Spleen (tissue), 11 donors: ENCODE results near the gene NFYC. TPM values are rescaled to one million over a fixed set of nuclear protein-coding genes. Genes with fewer than 3 reads are reported as not detected.
A peak's percentile ranks its signal among the peaks of the same experiment; 100 is the strongest.

Source experiments
- DNase-seq: peaks from one replicate; pipeline ENCODE4 v3.0.0-alpha.2; 2020
- H3K27ac ChIP-seq, 8 donors: fragments of 200-600 bp; sonication (generic) in 7 of 8; 1 replicate in 4 of 8; 2 replicates in 4 of 8; pipeline versions ENCODE4 v1.5.0 to v1.8.0; 2016 to 2021; ENCODE audit warnings: inconsistent platforms in 4 of 8, mild to moderate bottlenecking in 4 of 8, moderate library complexity in 1 of 8
- H3K27me3 ChIP-seq, 7 donors: fragments of 200-600 bp; sonication (generic) in 6 of 7; replicated peaks in 1 of 7; 1 replicate in 4 of 7; 2 replicates in 3 of 7; pipeline versions ENCODE4 v1.5.0 to v1.8.0; 2016 to 2021; ENCODE audit warnings: inconsistent platforms in 3 of 7, mild to moderate bottlenecking in 1 of 7
- H3K36me3 ChIP-seq, 6 donors: fragments of 200-600 bp; sonication (generic) in 5 of 6; 1 replicate in 4 of 6; 2 replicates in 2 of 6; pipeline versions ENCODE4 v1.5.0 to v1.8.0; 2016 to 2021; ENCODE audit warnings: inconsistent platforms in 2 of 6
- H3K4me1 ChIP-seq, 6 donors: fragments of 200-600 bp; sonication (generic) in 5 of 6; 1 replicate in 3 of 6; 2 replicates in 3 of 6; pipeline versions ENCODE4 v1.5.0 to v1.8.0; 2016 to 2021; ENCODE audit warnings: inconsistent platforms in 3 of 6
- H3K4me3 ChIP-seq, 8 donors: fragments of 200-600 bp; sonication (generic) in 7 of 8; 1 replicate in 4 of 8; 2 replicates in 4 of 8; pipeline versions ENCODE4 v1.5.0 to v1.8.0; 2016 to 2021; ENCODE audit warnings: inconsistent platforms in 4 of 8, mild to moderate bottlenecking in 4 of 8, moderate library complexity in 2 of 8
- H3K9me3 ChIP-seq, 8 donors: fragments of 200-600 bp; sonication (generic) in 7 of 8; 1 replicate in 4 of 8; 2 replicates in 4 of 8; pipeline versions ENCODE4 v1.5.0 to v1.8.0; 2016 to 2021; ENCODE audit warnings: inconsistent platforms in 4 of 8
- POLR2A ChIP-seq, 3 donors: fragments of 450-650 bp; IDR thresholded peaks; one replicate each; pipeline ENCODE4 v1.5.1; 2017; ENCODE audit warnings: antibody characterized with exemption in 3 of 3, mild to moderate bottlenecking in 1 of 3
- POLR2AphosphoS5 ChIP-seq, 3 donors: sonication (generic); formaldehyde crosslinking; IDR thresholded peaks; one replicate each; pipeline ENCODE4 v1.5.1; 2017; ENCODE audit warnings: antibody characterized with exemption in 3 of 3
- WGBS, 5 donors: extraction: QIAGEN DNeasy Blood & Tissue Kit in 3 of 5; methylation state at CpG; one replicate each; pipeline versions ENCODE4 v1.1.5 to v1.1.7; 2013 to 2018; 5-methylcytosine and 5-hydroxymethylcytosine counted together
- intact Hi-C: fragments of 100-400 bp; cut with DNase I; formaldehyde crosslinking; loops from one replicate; pipeline ENCODE4 v1.15.0; 2023; ENCODE audit warnings: low total_unique reads
- polyA plus RNA-seq, 3 donors: library from polyadenylated mRNA; stranded (reverse); fragments of 200-250 nt; gene quantifications; one replicate each; pipeline ENCODE4 v1.2.1, GENCODE V29; 2013
- total RNA-seq, 7 donors: library from RNA; depleted of rRNA in 3 of 7; stranded (reverse); fragments of >200 nt in 3 of 7; fragmentation: NEBNext Ultra II Directional in 4 of 7; extraction: Animal tissue kit (Norgen Biotek cat#: 25700) in 4 of 7; gene quantifications; one replicate each; pipeline versions ENCODE4 v1.1.0 to v1.2.1, GENCODE V29; 2016 to 2021
- TF ChIP-seq, protein P1 (sequence below), 11 experiments: fragments of 200-600 bp in 7 of 11; fragments of 450-650 bp in 4 of 11; sonication (generic) in 4 of 11; IDR thresholded peaks in 8 of 11; conservative IDR thresholded peaks in 3 of 11; 1 replicate in 7 of 11; 2 replicates in 4 of 11; pipeline versions ENCODE4 v1.4.0 to v1.8.0; 2016 to 2021; ENCODE audit warnings: antibody characterized with exemption in 11 of 11, inconsistent platforms in 4 of 11, mild to moderate bottlenecking in 1 of 11
- donor health status: healthy with polysubstance abuse.
- donor health status: DM: no; HTN: no; CAD: no; lungs with moderate emphysema.
- donor health status: DM: no; HTN: no; CAD: no.
- donor health status: Bipolar disorder and iron deficiency.
- donor health status: healthy.
- donor health status: DM: no; HTN: no; CAD: no.
- donor health status: DM: yes; HTN: yes; CAD: no.

NFYC gene
- total and polyA plus RNA-seq, 10 donors, result 34.6 to 99.0 (median 67.7) TPM

DNA sequence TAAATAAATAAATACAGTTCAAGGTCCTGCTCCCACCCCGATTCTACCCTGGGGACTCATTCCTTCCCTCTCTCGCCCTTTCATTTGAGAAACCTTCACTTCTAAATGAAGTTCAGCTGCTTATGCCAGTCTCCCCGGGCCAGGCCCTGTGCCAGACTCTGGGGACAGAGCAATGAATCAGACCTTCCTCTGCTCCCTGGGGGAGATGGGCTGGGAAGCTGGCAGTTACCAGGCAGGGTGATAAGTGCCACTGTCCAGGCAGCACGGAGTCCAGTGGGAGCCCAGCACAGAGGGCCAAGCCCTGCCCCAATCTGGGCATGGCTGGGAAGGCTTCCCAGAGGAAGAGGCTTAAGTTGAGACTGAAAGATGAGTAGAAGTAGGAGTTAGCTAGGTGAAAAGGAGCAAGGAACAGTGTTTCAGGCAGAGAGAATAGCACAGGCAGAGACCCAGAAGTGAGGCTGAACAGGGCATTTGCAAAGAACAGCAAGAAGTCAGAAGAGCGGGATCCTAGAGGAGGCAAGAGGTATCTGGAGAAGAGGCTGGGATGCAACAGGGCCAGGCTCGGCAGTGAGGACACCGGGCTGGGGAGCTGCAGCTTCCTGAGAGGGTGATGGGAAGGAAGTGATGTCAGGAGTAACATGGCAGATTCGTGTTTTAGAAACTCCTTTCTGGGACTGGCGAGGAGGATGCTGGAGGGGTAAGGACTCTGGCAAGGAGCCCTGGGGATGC lies 105.6 kb downstream of the NFYC start:
- H3K4me1 ChIP-seq, result peaks cover 8 to 48% (median 20%) of the 10 kb centered on the region in 6 donors
- no peaks in the 10 kb centered on the region for H3K9me3 ChIP-seq
- intact Hi-C loops, result no loop called here
- H3K27me3 ChIP-seq, result no peaks in the 10 kb centered on the region
- TF ChIP-seq, protein P1, sequence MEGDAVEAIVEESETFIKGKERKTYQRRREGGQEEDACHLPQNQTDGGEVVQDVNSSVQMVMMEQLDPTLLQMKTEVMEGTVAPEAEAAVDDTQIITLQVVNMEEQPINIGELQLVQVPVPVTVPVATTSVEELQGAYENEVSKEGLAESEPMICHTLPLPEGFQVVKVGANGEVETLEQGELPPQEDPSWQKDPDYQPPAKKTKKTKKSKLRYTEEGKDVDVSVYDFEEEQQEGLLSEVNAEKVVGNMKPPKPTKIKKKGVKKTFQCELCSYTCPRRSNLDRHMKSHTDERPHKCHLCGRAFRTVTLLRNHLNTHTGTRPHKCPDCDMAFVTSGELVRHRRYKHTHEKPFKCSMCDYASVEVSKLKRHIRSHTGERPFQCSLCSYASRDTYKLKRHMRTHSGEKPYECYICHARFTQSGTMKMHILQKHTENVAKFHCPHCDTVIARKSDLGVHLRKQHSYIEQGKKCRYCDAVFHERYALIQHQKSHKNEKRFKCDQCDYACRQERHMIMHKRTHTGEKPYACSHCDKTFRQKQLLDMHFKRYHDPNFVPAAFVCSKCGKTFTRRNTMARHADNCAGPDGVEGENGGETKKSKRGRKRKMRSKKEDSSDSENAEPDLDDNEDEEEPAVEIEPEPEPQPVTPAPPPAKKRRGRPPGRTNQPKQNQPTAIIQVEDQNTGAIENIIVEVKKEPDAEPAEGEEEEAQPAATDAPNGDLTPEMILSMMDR (IDR thresholded peaks at IDR 0.05 in 8 of 11, conservative IDR thresholded peaks at IDR 0.05 in 3 of 11), result no peak
- TF ChIP-seq POLR2AphosphoS5 (IDR thresholded peaks at IDR 0.05) (no peak), POLR2A (IDR thresholded peaks at IDR 0.05) (no peak)
- no peak for DNase-seq
- no peak overlapping the region for H3K27ac ChIP-seq
- H3K4me3 ChIP-seq, result no peak overlapping the region
- no peaks in the 10 kb centered on the region for H3K36me3 ChIP-seq
- WGBS, 5 donors, result 56 to 59% (median 58%) methylated on average over 9 of the region's 9 CpGs

DNA sequence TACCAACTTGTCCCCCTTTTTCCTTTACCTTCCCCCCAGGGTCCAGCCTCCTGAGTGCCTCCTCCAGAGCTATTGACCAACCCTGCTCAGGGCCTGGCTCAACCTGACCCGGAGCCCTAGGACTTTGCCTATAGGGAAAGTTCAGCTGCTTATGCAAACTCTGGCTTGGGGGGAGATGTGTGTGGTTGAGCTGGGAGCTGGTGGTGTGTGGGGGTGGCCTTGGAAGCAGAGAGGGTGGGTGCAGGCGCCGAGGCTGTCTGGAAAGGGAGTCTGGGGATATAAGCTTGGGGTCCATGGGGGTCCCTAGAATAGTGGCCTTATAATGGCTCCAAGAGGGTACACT lies 106.1 kb downstream of the NFYC start:
- H3K27ac ChIP-seq, result no peak overlapping the region
- intact Hi-C loops, result no loop called here

DNA sequence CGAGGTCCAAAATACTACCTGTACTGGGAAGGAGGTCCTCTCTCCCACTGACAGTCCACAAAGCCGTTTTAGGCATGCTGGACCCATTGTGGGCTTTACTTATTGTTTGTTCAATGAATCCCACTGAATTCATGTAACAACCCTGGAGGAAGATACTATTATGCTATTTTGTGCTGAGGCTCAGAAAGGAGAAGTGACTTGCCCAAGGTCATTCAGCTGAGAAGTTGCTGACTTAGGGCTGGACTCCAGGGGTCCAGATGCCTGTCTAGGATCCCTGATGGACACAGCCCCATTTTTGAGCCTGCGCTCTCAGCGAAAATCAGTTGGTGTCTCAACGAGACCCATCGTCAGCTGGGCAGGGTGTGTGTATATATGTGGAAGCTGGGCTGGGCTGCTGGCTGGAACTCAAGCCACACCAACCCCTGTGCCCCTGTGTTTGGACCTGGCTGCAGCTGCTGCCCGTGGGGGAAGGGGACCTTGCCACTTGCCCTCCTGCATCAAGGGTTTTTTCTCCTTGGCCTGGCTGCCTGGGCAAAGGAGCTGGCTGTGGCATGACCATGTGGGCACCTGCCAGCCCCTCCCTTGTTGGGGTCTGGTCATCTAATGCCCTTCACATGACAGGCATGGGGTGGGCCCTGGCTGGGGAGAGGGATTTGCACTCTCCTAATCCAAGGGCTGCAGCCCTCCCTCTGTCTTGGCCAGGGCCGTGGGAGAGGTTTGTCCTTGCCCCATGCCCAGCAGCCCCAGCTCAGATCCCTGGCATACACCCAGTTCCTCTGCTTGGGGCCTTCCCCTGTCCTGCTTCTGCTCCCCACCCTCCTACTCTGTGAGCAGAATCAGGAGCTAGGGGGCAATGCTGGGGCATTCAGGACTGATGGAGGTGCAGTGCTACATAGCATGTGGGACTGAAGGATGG lies 107.1 kb downstream of the NFYC start:
- H3K4me1 ChIP-seq, result peaks cover 8 to 62% (median 24%) of the 10 kb centered on the region in 6 donors
- H3K36me3 ChIP-seq, result no peaks in the 10 kb centered on the region
- DNase-seq, result no peak
- H3K27me3 ChIP-seq, result no peaks in the 10 kb centered on the region
- no peak overlapping the region for H3K4me3 ChIP-seq
- no peak for TF ChIP-seq POLR2AphosphoS5 (IDR thresholded peaks at IDR 0.05)
- TF ChIP-seq, protein P1 (IDR thresholded peaks at IDR 0.05 in 8 of 11, conservative IDR thresholded peaks at IDR 0.05 in 3 of 11), result no peak
- TF ChIP-seq POLR2A (IDR thresholded peaks at IDR 0.05), result no peak
- intact Hi-C loops, result no loop called here
- WGBS, 5 donors, result 84 to 90% (median 86%) methylated on average over 5 to 8 of the region's 8 CpGs
- no peaks in the 10 kb centered on the region for H3K9me3 ChIP-seq
- H3K27ac ChIP-seq, result no peak overlapping the region

More for the DNA sequence above, 106.1 kb downstream of the NFYC start:
- no peaks in the 10 kb centered on the region for H3K9me3 ChIP-seq
- DNase-seq, result no peak
- no peaks in the 10 kb centered on the region for H3K27me3 ChIP-seq
- peaks cover 8 to 53% (median 22%) of the 10 kb centered on the region in 6 donors for H3K4me1 ChIP-seq
- H3K4me3 ChIP-seq, result no peak overlapping the region
- no peaks in the 10 kb centered on the region for H3K36me3 ChIP-seq
- TF ChIP-seq POLR2A (IDR thresholded peaks at IDR 0.05), result no peak
- TF ChIP-seq, protein P1 (IDR thresholded peaks at IDR 0.05 in 8 of 11, conservative IDR thresholded peaks at IDR 0.05 in 3 of 11), result no peak
- no peak for TF ChIP-seq POLR2AphosphoS5 (IDR thresholded peaks at IDR 0.05)
- WGBS, 5 donors, result 79 to 91% (median 90%) methylated on average over 3 of the region's 3 CpGs

DNA sequence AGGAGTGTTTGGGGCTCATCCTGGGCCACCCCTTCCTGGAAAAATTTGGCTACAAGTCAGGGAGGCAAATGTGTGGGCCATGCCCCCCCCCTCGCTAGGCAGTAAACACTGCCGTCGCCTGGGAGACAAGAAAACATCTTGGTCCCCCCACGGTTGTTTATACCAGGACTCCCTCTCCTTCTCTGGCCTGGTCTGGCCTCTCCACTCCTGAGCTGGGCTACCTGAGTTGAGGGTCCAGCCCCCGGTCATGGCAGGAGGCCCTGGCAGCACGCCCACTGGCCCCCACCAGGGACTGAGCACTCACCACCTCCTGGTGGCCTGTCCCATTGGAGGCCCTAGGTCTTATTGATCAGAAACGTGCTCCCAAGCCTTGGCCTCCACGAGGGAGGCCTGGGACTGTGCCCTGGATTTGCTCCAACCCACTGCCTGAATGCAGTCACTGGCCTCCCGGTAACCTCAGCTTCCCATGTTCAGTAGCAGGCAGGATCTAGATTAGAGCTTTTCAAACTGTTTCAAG lies 107.9 kb downstream of the NFYC start:
- intact Hi-C loops, result no loop called here
- Histone ChIP-seq H3K4me1 (peaks cover 8 to 65% (median 24%) of the 10 kb centered on the region in 6 donors), H3K4me3 (no peak overlapping the region), H3K27me3 (no peaks in the 10 kb centered on the region), H3K27ac (no peak overlapping the region), H3K36me3 (no peaks in the 10 kb centered on the region), H3K9me3 (no peaks in the 10 kb centered on the region)
- TF ChIP-seq POLR2A (IDR thresholded peaks at IDR 0.05) (no peak), POLR2AphosphoS5 (IDR thresholded peaks at IDR 0.05) (peak in 1 of 3 donors; percentile 18)
- 64 to 69% (median 67%) methylated on average over 8 to 9 of the region's 9 CpGs for WGBS, 5 donors
- no peak for DNase-seq
